CD4-positive, alpha-beta T cell (primary cell): ENCODE results near the gene ZBTB46. TPM values are rescaled to one million over a fixed set of nuclear protein-coding genes. Genes with fewer than 3 reads are reported as not detected.

Experiments
- ATAC-seq: fragments of 200-7000 bp; cut with Tn5 transposase; one replicate; pipeline ENCODE4 v1.10.0; 2022; ENCODE audit warnings: mild to moderate bottlenecking; ENCODE audit not compliant: poor library complexity
- CTCF ChIA-PET: fragments of 350-600 bp; sonication (Branson Sonifier 250); formaldehyde crosslinking; loops from one replicate; lab custom pipeline; 2021; ENCODE audit warnings: antibody characterized with exemption, inconsistent platforms; lab: Charles Lee
- POLR2A ChIA-PET: fragments of 350-600 bp; sonication (Branson Sonifier 250); formaldehyde crosslinking; loops from one replicate; lab custom pipeline; 2021; ENCODE audit warnings: antibody characterized with exemption, inconsistent platforms; lab: Charles Lee
- DNase-seq, 14 experiments: peaks; one replicate each; pipeline ENCODE4 v3.0.0-alpha.2; 2013 to 2020; ENCODE audit warnings: mixed read lengths in 2 of 14
- H3K27ac ChIP-seq, 2 donors: one replicate each; pipeline versions ENCODE4 v1.5.1 to v1.7.0; 2013; ENCODE audit warnings: low read length in 2 of 2, low read depth in 1 of 2, mild to moderate bottlenecking in 1 of 2
- H3K27me3 ChIP-seq, 2 experiments: 1 replicate in 1 of 2; 2 replicates in 1 of 2; pipeline versions ENCODE4 v1.6.1 to v1.7.0; 2013; ENCODE audit warnings: low read length in 2 of 2, control low read depth in 1 of 2, mild to moderate bottlenecking in 1 of 2, moderate library complexity in 1 of 2; ENCODE audit not compliant: insufficient read depth in 2 of 2, control insufficient read depth in 1 of 2
- H3K36me3 ChIP-seq: one replicate; pipeline ENCODE4 v1.6.1; 2013; ENCODE audit warnings: low read length, control low read depth; ENCODE audit not compliant: insufficient read depth
- H3K4me1 ChIP-seq: one replicate; pipeline ENCODE4 v1.6.1; 2013; ENCODE audit warnings: low read length, control low read depth; ENCODE audit not compliant: insufficient read depth
- H3K4me3 ChIP-seq: one replicate; pipeline ENCODE4 v1.5.1; 2013; ENCODE audit warnings: mild to moderate bottlenecking, low read length, moderate library complexity
- H3K9me3 ChIP-seq, 2 experiments: 1 replicate in 1 of 2; 2 replicates in 1 of 2; pipeline versions ENCODE4 v1.6.1 to v1.7.0; 2013; ENCODE audit warnings: low read length in 2 of 2, mild to moderate bottlenecking in 2 of 2, control low read depth in 1 of 2, moderate library complexity in 1 of 2; ENCODE audit not compliant: control insufficient read depth in 1 of 2, insufficient read depth in 1 of 2
- H3K27ac Mint-ChIP-seq: one replicate; pipeline ENCODE4 v1.8.0; 2020; ENCODE audit warnings: mixed read lengths
- H3K27me3 Mint-ChIP-seq: one replicate; pipeline ENCODE4 v1.8.0; 2021; ENCODE audit warnings: mixed read lengths
- H3K36me3 Mint-ChIP-seq: one replicate; pipeline ENCODE4 v1.8.0; 2021; ENCODE audit warnings: low read depth, mixed read lengths
- H3K4me1 Mint-ChIP-seq: one replicate; pipeline ENCODE4 v1.8.0; 2021; ENCODE audit warnings: low read depth, mixed read lengths
- H3K4me3 Mint-ChIP-seq: one replicate; pipeline ENCODE4 v1.8.0; 2020; ENCODE audit warnings: mild to moderate bottlenecking, mixed read lengths
- H3K9me3 Mint-ChIP-seq: one replicate; pipeline ENCODE4 v1.8.0; 2020; ENCODE audit warnings: mixed read lengths
- intact Hi-C, 2 experiments: fragments of 100-400 bp; cut with DNase I in 1 of 2; cut with micrococcal nuclease in 1 of 2; formaldehyde crosslinking; loops; one replicate each; pipeline versions ENCODE4 v1.15.1 to v1.9.0; 2023 to 2025; cut with DNase I, micrococcal nuclease
- total RNA-seq, 174 experiments: library from RNA in 2 of 174; stranded (reverse) in 2 of 174; gene quantifications; one replicate each; pipeline ENCODE4 v1.2.3 and lab custom pipeline; 2021 to 2026
- TF ChIP-seq, protein P1 (sequence below): fragments of 200-600 bp; IDR thresholded peaks from one replicate; pipeline ENCODE4 v1.8.0; 2022; ENCODE audit warnings: antibody characterized with exemption, mild to moderate bottlenecking

Gene ZBTB46
- total RNA-seq, 2 experiments from 2014 or later, result 0.08 to 0.34 TPM

DNA sequence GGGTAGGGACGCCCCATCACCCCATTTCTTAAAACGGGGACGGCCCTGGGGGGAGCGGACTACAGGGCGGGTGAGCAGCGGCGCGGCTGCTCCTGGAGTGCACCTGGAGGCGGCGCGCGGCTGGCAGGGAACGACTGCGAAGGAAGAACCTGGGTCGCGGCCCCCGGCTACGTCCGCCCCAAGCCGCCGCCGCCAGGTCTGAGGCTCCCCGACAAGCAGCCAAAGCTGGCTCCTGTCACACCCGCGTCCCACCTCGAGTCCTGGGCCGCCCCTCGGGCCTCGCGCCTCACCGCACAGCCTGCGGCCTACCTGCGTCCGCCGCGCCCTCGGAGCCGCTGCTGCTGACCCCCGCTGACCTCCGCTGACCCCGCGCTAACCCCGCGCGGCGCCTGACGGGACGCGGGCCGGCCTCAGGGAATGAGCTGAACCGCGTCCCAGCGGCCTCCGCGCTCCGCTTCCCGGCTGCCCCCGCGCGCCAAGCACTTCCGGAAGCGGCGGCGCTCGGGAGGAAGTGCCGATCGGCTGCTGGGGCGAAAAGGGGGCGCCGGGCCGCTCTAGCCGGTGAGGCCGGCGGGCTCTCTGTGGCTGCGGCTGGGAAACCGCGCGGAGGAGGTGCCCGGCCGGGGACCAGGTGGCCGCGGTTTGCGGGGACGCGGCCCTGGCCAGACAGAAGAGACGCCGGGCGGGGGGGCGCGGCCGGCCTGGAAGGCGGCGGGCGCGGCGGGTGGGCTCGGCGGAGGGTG, 123.3 kb downstream of the ZBTB46 start, which contains the start of the genes ARFRP1 and ZGPAT:
ARFRP1 (minus strand) TSS at position 419 of the 743 bp plus-strand sequence. CDS start 885 bp downstream, outside the sequence.
ZGPAT (plus strand) TSS at position 482 of the 743 bp plus-strand sequence. CDS start 542 bp downstream, outside the sequence.
- Mint-ChIP-seq H3K36me3 (peaks cover 64% of the 10 kb centered on the region), H3K4me1 (peaks cover 46% of the 10 kb centered on the region), H3K9me3 (no peaks in the 10 kb centered on the region), H3K27ac (peak within 1 kb of the TSS; percentile 89), H3K27me3 (no peaks in the 10 kb centered on the region), H3K4me3 (peak within 1 kb of the TSS; percentile 88)
- Histone ChIP-seq H3K36me3 (peaks cover 67% of the 10 kb centered on the region), H3K27ac (peak within 1 kb of the TSS; percentile 55 to 71), H3K9me3 (no peaks in the 10 kb centered on the region), H3K27me3 (no peaks in the 10 kb centered on the region), H3K4me3 (peak within 1 kb of the TSS; percentile 76), H3K4me1 (peaks cover 45% of the 10 kb centered on the region)
- ChIA-PET CTCF (interaction anchor here (0.6 to 3.9 kb wide), 14 partner anchors 20 to 331 kb away, joined by 3 to 44 read pairs (median 6); partner anchors contain the start of genes LIME1, PRPF6 and SLC2A4RG), POLR2A (interaction anchor here (0.6 to 5.0 kb wide), 21 partner anchors 9 to 188 kb away, joined by 3 to 168 read pairs (median 4); partner anchors contain the start of genes GMEB2, LIME1, PPDPF and PTK6)
- TF ChIP-seq, protein P1, sequence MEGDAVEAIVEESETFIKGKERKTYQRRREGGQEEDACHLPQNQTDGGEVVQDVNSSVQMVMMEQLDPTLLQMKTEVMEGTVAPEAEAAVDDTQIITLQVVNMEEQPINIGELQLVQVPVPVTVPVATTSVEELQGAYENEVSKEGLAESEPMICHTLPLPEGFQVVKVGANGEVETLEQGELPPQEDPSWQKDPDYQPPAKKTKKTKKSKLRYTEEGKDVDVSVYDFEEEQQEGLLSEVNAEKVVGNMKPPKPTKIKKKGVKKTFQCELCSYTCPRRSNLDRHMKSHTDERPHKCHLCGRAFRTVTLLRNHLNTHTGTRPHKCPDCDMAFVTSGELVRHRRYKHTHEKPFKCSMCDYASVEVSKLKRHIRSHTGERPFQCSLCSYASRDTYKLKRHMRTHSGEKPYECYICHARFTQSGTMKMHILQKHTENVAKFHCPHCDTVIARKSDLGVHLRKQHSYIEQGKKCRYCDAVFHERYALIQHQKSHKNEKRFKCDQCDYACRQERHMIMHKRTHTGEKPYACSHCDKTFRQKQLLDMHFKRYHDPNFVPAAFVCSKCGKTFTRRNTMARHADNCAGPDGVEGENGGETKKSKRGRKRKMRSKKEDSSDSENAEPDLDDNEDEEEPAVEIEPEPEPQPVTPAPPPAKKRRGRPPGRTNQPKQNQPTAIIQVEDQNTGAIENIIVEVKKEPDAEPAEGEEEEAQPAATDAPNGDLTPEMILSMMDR, result no peak
- ATAC-seq, result peak; percentile 78
- intact Hi-C loops, result loop anchor here (1.0 to 10.0 kb wide), 15 partner anchors 29 to 355 kb away; partner anchors contain the start of genes LIME1 (in 2 of the 2), RTEL1 (in 2 of the 2), SAMD10 (in 2 of the 2) and TCEA2 (in 1 of the 2)
- peak; percentile 71 to 94 (median 88) for DNase-seq

DNA sequence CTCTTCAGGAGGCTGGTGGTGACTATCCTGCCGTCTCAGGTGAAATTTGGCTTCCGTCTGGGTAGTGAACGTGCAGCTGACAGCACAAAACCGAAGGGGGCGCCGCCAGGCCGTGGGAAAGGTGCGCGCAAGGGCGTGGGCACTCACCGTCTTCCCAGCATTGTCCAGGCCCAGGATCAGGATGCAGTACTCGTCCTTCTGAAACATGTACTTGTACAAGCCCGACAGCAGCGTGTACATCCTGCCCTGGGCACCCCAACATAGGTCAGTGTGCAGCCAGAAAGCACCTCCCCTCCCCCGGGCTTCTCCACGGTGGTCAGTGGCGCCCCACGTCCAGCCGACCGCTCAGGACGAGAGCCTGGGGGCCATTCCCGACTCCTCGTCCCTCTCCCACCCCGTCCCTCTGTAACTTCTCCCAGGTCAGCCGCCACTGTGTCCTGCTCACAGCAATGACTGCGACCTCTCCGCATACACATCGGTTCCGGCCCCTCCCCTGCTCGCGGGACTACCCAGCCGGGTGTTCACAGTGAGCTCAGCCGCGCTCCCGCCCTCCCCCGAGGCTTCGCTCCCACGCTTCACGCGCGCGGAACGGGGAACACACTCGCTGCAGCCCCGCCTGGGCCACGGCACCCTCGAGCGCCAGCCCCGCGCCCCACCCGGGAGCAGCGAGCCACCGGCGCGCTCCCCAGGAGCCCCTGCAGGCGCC, 124.1 kb downstream of the ZBTB46 start:
- H3K9me3 Mint-ChIP-seq, result no peaks in the 10 kb centered on the region
- peaks cover 44% of the 10 kb centered on the region for H3K4me1 ChIP-seq
- ATAC-seq (peak; percentile 66), DNase-seq (peak; percentile 45 to 83 (median 63))
- TF ChIP-seq, protein P1, result peak; percentile 61
- peak overlapping the region; percentile 17 to 71 for H3K27ac ChIP-seq
- peaks cover 60% of the 10 kb centered on the region for H3K36me3 ChIP-seq
- H3K27ac Mint-ChIP-seq, result peak overlapping the region; percentile 89
- H3K4me1 Mint-ChIP-seq, result peaks cover 41% of the 10 kb centered on the region
- POLR2A ChIA-PET, result interaction anchor here (0.7 to 5.0 kb wide), 17 partner anchors 9 to 186 kb away, joined by 3 to 168 read pairs (median 8); partner anchors contain the start of genes GMEB2, LIME1, PPDPF and PTK6
- CTCF ChIA-PET, result interaction anchor here (0.6 to 3.9 kb wide), 21 partner anchors 20 to 331 kb away, joined by 3 to 44 read pairs (median 5); partner anchors contain the start of genes LIME1, PRPF6, RTEL1 and SLC2A4RG
- no peaks in the 10 kb centered on the region for H3K9me3 ChIP-seq
- H3K4me3 ChIP-seq, result peak overlapping the region; percentile 76
- H3K36me3 Mint-ChIP-seq, result peaks cover 57% of the 10 kb centered on the region
- no peaks in the 10 kb centered on the region for H3K27me3 Mint-ChIP-seq
- intact Hi-C loops, result loop anchor here (1.0 to 10.0 kb wide), 14 partner anchors 30 to 355 kb away; partner anchors contain the start of genes RTEL1 (in 2 of the 2), SAMD10 (in 2 of the 2), LIME1 (in 1 of the 2) and TCEA2 (in 1 of the 2)
- peak overlapping the region; percentile 88 for H3K4me3 Mint-ChIP-seq
- no peaks in the 10 kb centered on the region for H3K27me3 ChIP-seq
